IMR-90 (cell line): Measurements from ENCODE around the gene RNF186. TPM values are rescaled to one million over a fixed set of nuclear protein-coding genes. Genes with fewer than 3 reads are reported as not detected.
A peak's percentile ranks its signal among the peaks of the same experiment; 100 is the strongest.
"Not testable (repeated sequence)": the region's sequence is repeated elsewhere in the genome, so short reads cannot be mapped to it uniquely, and the experiment has no call there.

Experiments
- ATAC-seq: fragments of 200-7000 bp; cut with Tn5 transposase; 2 replicates; pipeline ENCODE4 v1.9.1; 2020; ENCODE audit warnings: low read depth, mild to moderate bottlenecking, moderate library complexity
- BruUV-seq: library from RNA; stranded (reverse); fragments of 400-500 nt; replicated peaks from 2 replicates; lab custom pipeline; 2021; lab: Mats Ljungman, UMichigan
- CTCF ChIA-PET: fragments of 300-600 bp; formaldehyde crosslinking; extraction: SDS; loops from one replicate; lab custom pipeline; 2021; ENCODE audit warnings: antibody characterized with exemption; lab: Yijun Ruan, JAX
- POLR2A ChIA-PET: fragments of 300-600 bp; sonication (Branson Sonifier 250); formaldehyde crosslinking; loops from one replicate; lab custom pipeline; 2022; ENCODE audit warnings: antibody characterized with exemption; ENCODE audit not compliant: unreplicated experiment; lab: Charles Lee
- DNase-seq: peaks from one replicate; pipeline ENCODE4 v3.0.0; 2013
- H2AFZ ChIP-seq: replicated peaks from 2 replicates; pipeline ENCODE3; 2013; ENCODE audit warnings: low read length, mild to moderate bottlenecking; ENCODE audit not compliant: poor library complexity
- H2AK5ac ChIP-seq: 2 replicates; pipeline ENCODE4 v1.6.1; 2013; ENCODE audit warnings: low read depth, low read length, inconsistent platforms
- H2AK9ac ChIP-seq: replicated peaks from 2 replicates; pipeline ENCODE3; 2013; ENCODE audit warnings: mild to moderate bottlenecking, low read depth, low read length, moderate library complexity; ENCODE audit not compliant: poor library complexity
- H2BK120ac ChIP-seq: 2 replicates; pipeline ENCODE4 v1.6.1; 2013; ENCODE audit warnings: low read depth, low read length, inconsistent platforms
- H2BK15ac ChIP-seq: 3 replicates; pipeline ENCODE4 v1.6.1; 2013; ENCODE audit warnings: low read depth, low read length, inconsistent platforms
- H2BK20ac ChIP-seq: 2 replicates; pipeline ENCODE4 v1.6.1; 2013; ENCODE audit warnings: low read depth, mild to moderate bottlenecking, inconsistent platforms, low read length, moderate library complexity
- H2BK5ac ChIP-seq: 2 replicates; pipeline ENCODE4 v1.6.1; 2013; ENCODE audit warnings: mild to moderate bottlenecking, low read depth, low read length, inconsistent platforms; ENCODE audit not compliant: poor library complexity, severe bottlenecking
- H3K14ac ChIP-seq: replicated peaks from 2 replicates; pipeline ENCODE4 v1.6.1; 2013; ENCODE audit warnings: low read depth, low read length, inconsistent platforms
- H3K18ac ChIP-seq: 2 replicates; pipeline ENCODE4 v1.6.1; 2013; ENCODE audit warnings: low read depth, low read length, control low read depth
- H3K23ac ChIP-seq: 2 replicates; pipeline ENCODE4 v1.6.1; 2013; ENCODE audit warnings: low read depth, low read length, inconsistent platforms
- H3K27ac ChIP-seq: 2 replicates; pipeline ENCODE4 v1.5.1; 2013; ENCODE audit warnings: mild to moderate bottlenecking, control low read depth, low read length; ENCODE audit not compliant: insufficient read depth
- H3K27me3 ChIP-seq: 2 replicates; pipeline ENCODE4 v1.6.1; 2013; ENCODE audit warnings: low read length; ENCODE audit not compliant: control insufficient read depth, insufficient read depth
- H3K36me3 ChIP-seq: 2 replicates; pipeline ENCODE4 v1.6.1; 2013; ENCODE audit warnings: low read length, mixed read lengths; ENCODE audit not compliant: control insufficient read depth, insufficient read depth
- H3K4ac ChIP-seq: 2 replicates; pipeline ENCODE4 v1.6.1; 2013; ENCODE audit warnings: low read depth, low read length, inconsistent platforms
- H3K4me1 ChIP-seq: 2 replicates; pipeline ENCODE4 v1.6.1; 2013; ENCODE audit warnings: low read length, mixed read lengths; ENCODE audit not compliant: control insufficient read depth, insufficient read depth
- H3K4me2 ChIP-seq: 2 replicates; pipeline ENCODE4 v1.6.1; 2013; ENCODE audit warnings: low read depth, mild to moderate bottlenecking, control low read depth, low read length, moderate library complexity
- H3K4me3 ChIP-seq: 2 replicates; pipeline ENCODE4 v1.5.1; 2013; ENCODE audit warnings: low read depth, mild to moderate bottlenecking, control low read depth, low read length, moderate library complexity; ENCODE audit not compliant: insufficient read depth
- H3K56ac ChIP-seq: 2 replicates; pipeline ENCODE4 v1.6.1; 2013; ENCODE audit warnings: low read length, inconsistent platforms; ENCODE audit not compliant: insufficient read depth; ENCODE audit errors: extremely low read depth
- H3K79me1 ChIP-seq, 2 experiments: 2 replicates each; pipeline ENCODE4 v1.6.1; 2013; ENCODE audit warnings: low read length in 2 of 2, inconsistent platforms in 1 of 2, low read depth in 1 of 2
- H3K9ac ChIP-seq: 2 replicates; pipeline ENCODE4 v1.6.1; 2013; ENCODE audit warnings: low read depth, low read length, control low read depth
- H3K9me1 ChIP-seq: 2 replicates; pipeline ENCODE4 v1.6.1; 2013; ENCODE audit warnings: low read length, inconsistent platforms; ENCODE audit not compliant: insufficient read depth
- H3K9me3 ChIP-seq: 2 replicates; pipeline ENCODE4 v1.6.1; 2013; ENCODE audit warnings: low read length; ENCODE audit not compliant: control insufficient read depth, insufficient read depth
- H4K20me1 ChIP-seq: 2 replicates; pipeline ENCODE4 v1.6.1; 2013; ENCODE audit warnings: low read length, inconsistent platforms; ENCODE audit not compliant: insufficient read depth
- H4K5ac ChIP-seq: 2 replicates; pipeline ENCODE4 v1.6.1; 2013; ENCODE audit warnings: mild to moderate bottlenecking, low read depth, low read length, control low read depth
- H4K8ac ChIP-seq, 2 experiments: 2 replicates each; pipeline ENCODE4 v1.6.1; 2013; ENCODE audit warnings: low read depth in 2 of 2, low read length in 2 of 2, control low read depth in 1 of 2, inconsistent platforms in 1 of 2
- H4K91ac ChIP-seq: 2 replicates; pipeline ENCODE4 v1.6.1; 2013; ENCODE audit warnings: low read depth, low read length, inconsistent platforms; ENCODE audit not compliant: insufficient read depth
- CEBPB ChIP-seq: IDR thresholded peaks from 2 replicates; pipeline ENCODE4 v1.6.1; 2012; ENCODE audit warnings: low read depth, low read length, improper control_type of control experiment
- WGBS, 2 experiments: methylation state at CpG; one replicate each; pipeline versions ENCODE4 v1.1.5 to v1.1.7; 2013; ENCODE audit warnings: missing lambda C conversion rate in 2 of 2; ENCODE audit not compliant: insufficient read length in 1 of 2; ENCODE audit errors: extremely low coverage in 2 of 2; 5-methylcytosine and 5-hydroxymethylcytosine counted together
- dilution Hi-C: fragments of 300-500 bp; cut with HindIII; formaldehyde crosslinking; loops from one replicate; pipeline ENCODE4 v1.14.3; 2018; ENCODE audit warnings: low sequenced_read_pairs; ENCODE audit not compliant: unreplicated experiment
- in situ Hi-C: fragments of 300-500 bp; cut with MboI; formaldehyde crosslinking; loops from 3 replicates; pipeline ENCODE4 v1.14.3; 2019; ENCODE audit warnings: low sequenced_read_pairs, inconsistent platforms, mixed read lengths
- intact Hi-C: fragments of 100-400 bp; cut with micrococcal nuclease; formaldehyde crosslinking; loops from 2 replicates; pipeline ENCODE4 v1.10.0; 2022
- polyA plus RNA-seq, 3 experiments: library from polyadenylated mRNA; depleted of rRNA; stranded (reverse); fragments of >200 nt; gene quantifications; 2 replicates each; pipeline ENCODE4 v1.2.3, GENCODE V29; 2012; ENCODE audit warnings: low replicate concordance in 1 of 3
- total RNA-seq: library from RNA; depleted of rRNA; stranded (reverse); fragments of >200 nt; gene quantifications from 2 replicates; pipeline ENCODE4 v1.2.3, GENCODE V29; 2012

The RNF186 gene
- total and polyA plus RNA-seq, 2 of the 4 experiments (the other 2 are of a cell fraction) = not detected

DNA sequence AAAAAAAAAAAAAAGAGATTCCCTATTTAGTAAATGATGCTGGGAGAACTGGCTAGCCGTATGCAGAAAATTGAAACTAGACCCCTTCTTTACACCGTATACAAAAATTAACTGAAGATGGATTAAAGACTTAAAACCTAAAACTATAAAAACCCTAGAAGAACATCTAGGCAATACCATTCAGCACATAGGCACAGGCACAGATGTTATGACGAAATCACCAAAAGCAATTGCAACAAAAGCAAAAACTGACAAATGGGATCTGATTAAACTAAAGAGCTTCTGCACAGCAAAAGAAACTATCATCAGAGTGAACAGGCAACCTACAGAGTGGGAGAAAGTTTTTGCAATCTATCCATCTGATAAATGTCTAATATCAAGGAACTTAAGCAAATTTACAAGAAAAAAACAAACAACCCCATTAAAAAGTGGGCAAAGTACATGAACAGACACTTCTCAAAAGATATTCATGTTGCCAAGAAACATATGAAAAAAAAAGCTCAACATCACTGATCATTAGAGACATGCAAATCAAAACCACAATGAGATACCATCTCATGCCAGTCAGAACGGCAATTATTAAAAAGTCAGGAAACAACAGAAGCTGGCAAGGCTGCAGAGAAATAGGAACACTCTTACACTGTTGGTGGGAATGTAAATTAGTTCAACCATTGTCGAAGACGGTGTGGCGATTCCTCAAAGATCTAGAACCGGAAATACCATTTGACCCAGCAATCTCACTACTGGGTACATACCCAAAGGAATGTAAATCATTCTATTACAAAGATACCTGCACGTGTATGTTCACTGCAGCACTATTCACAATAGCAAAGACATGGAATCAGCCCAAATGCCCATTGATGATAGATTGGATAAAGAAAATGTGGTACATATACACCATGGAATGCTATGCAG is 24.8 kb downstream of the RNF186 start:
- H2BK5ac ChIP-seq, H3K4me3 ChIP-seq, H4K8ac ChIP-seq, H3K27me3 ChIP-seq, POLR2A ChIA-PET, H2BK120ac ChIP-seq, H3K18ac ChIP-seq, H3K14ac ChIP-seq, H4K5ac ChIP-seq, H3K27ac ChIP-seq, H3K4me2 ChIP-seq, BruUV-seq, H3K4ac ChIP-seq, H4K20me1 ChIP-seq, H3K56ac ChIP-seq, H3K4me1 ChIP-seq, H3K9ac ChIP-seq, H3K9me3 ChIP-seq, H3K79me1 ChIP-seq, intact Hi-C loops, H2AFZ ChIP-seq, in situ Hi-C loops, H4K91ac ChIP-seq, H3K23ac ChIP-seq, H3K9me1 ChIP-seq, H2BK15ac ChIP-seq, dilution Hi-C loops, H2AK9ac ChIP-seq, H2AK5ac ChIP-seq, H2BK20ac ChIP-seq, CTCF ChIA-PET: not testable (repeated sequence)
- DNase-seq (peak; percentile 26), ATAC-seq (peak; percentile 17; the same call in 1 of the 2 replicates)
- TF ChIP-seq CEBPB = peak; percentile 26; the same call in 1 of the 2 replicates
- peaks cover 20% of the 10 kb centered on the region for H3K36me3 ChIP-seq
- no CpG with 5 or more reads among the region's 9 CpGs for WGBS, 2 experiments
